Keratinocyte (primary cell): ENCODE results near the gene SCN9A.

Experiments
- EZH2 ChIP-seq: IDR thresholded peaks from one replicate; pipeline ENCODE4 v1.6.1; 2012; ENCODE audit warnings: inconsistent platforms, mild to moderate bottlenecking, low read length, moderate library complexity
- TF ChIP-seq, protein P1 (sequence below), 3 experiments: IDR thresholded peaks in 1 of 3; conservative IDR thresholded peaks in 1 of 3; optimal IDR thresholded peaks in 1 of 3; 2 replicates in 2 of 3; 3 replicates in 1 of 3; pipeline versions ENCODE3 to v1.5.1; 2011; ENCODE audit warnings: low read length in 3 of 3, mild to moderate bottlenecking in 3 of 3, moderate library complexity in 2 of 3, control low read depth in 1 of 3, inconsistent platforms in 1 of 3; ENCODE audit not compliant: insufficient read depth in 2 of 3; ENCODE audit errors: extremely low read depth in 1 of 3

DNA sequence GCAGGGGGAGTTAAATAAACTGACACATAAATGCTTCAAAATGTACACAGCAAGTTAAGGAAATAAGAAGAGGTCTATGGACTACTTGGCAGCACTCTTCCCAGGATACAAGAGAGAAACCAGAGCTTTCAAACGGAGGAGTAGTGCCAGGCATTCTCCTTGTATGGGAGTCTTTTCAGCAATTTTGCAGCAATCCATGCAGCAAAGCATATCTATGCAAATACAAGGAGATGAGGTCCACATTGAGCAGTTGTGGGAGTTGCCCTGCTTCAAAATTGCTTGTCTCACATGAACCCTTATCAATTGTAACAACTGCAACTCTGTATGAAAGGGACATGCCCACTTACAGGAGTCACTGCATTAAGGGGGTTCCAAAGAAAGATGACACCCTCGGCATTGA is 37.8 kb downstream of the SCN9A start:
- TF ChIP-seq, protein P1, sequence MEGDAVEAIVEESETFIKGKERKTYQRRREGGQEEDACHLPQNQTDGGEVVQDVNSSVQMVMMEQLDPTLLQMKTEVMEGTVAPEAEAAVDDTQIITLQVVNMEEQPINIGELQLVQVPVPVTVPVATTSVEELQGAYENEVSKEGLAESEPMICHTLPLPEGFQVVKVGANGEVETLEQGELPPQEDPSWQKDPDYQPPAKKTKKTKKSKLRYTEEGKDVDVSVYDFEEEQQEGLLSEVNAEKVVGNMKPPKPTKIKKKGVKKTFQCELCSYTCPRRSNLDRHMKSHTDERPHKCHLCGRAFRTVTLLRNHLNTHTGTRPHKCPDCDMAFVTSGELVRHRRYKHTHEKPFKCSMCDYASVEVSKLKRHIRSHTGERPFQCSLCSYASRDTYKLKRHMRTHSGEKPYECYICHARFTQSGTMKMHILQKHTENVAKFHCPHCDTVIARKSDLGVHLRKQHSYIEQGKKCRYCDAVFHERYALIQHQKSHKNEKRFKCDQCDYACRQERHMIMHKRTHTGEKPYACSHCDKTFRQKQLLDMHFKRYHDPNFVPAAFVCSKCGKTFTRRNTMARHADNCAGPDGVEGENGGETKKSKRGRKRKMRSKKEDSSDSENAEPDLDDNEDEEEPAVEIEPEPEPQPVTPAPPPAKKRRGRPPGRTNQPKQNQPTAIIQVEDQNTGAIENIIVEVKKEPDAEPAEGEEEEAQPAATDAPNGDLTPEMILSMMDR (optimal IDR thresholded peaks at IDR 0.05 in 1 of 3, IDR thresholded peaks at IDR 0.05 in 1 of 3, conservative IDR thresholded peaks at IDR 0.05 in 1 of 3; ENCODE audit: extremely low read depth in 1 of 3, insufficient read depth in 2 of 3, low read length in 3 of 3), result no peak
- no peak for TF ChIP-seq EZH2
